ENCODE data around the gene ACVR1C.

Gene ACVR1C

DNA sequence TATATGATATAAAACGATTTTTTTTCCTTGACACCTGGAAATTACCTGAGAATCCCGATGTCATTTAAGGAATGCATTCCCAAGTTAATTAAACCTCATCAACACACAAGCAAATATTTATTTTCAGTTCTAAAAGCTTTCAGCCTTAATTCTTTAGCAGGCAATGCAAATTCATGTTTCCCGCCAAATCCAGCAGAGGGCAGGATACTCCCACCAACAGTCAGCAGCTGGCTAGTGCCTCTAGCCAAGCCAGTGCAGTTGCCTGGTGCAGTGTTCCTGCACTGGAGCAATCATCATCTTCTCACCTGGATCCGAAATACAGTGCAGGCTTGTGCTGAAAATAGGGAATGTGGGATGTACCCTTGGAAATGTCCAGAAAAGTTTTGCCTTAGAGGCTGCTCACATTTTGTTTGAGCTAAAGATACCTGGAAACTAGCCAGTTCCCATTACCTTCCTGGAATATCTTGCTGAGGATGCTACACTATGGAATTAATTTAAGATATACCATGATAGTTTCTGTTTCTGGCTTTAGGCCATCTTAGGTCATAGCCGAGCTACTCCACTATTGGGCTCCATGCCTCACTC is 136.4 kb downstream of the ACVR1C start:
- DNase-seq, result peak; percentile 66

DNA sequence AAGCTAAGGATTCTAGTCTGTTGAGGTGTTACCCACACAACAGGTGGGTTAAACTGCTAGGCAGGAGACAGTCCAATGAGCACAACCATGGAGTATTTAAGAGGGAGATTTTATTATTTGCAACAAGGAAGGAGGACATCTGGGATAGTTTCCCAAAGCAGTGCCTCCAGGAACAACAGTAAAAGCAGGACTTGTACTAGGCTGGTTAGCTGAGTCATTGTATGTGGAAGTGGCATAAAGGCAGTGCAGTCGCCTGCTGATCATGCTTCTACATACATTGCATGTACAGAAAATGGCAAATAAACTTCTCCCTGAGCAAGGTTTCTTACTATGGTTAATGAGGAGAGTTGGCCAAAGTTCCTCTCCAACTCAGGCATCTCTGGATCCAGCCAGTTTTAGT is 138.7 kb downstream of the ACVR1C start:
- no peak for DNase-seq

DNA sequence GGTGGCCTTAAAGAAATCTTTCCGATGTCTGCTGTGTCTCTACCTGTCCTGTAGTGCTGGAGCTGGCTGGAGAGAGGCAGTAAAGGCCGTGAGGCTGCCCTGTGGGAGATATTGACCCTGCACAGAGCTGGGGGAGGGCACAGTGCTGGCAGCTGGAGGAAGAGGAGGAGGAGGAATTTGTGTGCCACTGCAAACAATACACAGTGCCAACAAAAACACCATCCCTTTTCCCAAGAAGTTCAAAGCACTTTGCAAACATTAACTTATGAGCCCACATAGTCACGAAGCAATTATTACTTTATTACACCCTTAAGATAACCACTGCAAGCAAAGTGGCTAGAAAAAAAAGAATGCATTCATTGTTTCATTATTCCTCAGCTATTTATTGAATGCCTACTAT is 139.8 kb downstream of the ACVR1C start:
- no peak for DNase-seq

DNA sequence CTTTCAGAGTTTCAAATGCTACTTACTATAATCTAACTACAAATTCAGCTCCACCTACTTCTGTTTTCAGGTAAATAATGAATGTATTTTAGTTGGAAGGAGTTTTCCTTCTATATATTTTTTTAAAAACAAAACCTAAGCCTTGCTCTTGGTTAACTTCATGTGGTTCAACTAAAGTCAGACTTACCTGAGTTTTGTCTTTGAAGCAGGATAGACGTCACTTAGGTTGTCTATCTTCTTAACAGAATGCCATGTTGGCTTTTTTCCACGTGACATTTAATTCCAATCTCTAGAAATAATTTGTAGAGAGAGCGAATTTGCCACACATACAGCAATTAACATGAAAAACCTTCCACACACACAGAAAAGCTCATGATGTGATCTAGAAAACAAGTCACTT is 140.9 kb downstream of the ACVR1C start:
- no peak for DNase-seq

DNA sequence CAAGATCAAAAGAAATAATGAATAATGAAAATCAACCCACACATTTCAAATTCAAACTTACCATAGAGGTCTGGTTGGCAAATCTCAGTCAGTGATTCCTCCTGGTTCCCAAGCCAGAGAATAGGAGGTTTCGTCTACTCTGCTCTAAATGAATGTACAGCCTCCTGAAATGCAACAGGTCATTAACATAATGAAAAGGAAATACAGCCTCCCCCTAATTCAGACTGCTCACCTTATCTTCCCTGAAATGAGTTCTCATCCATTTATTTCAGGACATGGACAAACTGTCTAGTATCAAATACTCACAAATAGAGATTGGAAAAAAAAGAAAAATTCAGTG is 141.4 kb downstream of the ACVR1C start:
- DNase-seq, result no peak

DNA sequence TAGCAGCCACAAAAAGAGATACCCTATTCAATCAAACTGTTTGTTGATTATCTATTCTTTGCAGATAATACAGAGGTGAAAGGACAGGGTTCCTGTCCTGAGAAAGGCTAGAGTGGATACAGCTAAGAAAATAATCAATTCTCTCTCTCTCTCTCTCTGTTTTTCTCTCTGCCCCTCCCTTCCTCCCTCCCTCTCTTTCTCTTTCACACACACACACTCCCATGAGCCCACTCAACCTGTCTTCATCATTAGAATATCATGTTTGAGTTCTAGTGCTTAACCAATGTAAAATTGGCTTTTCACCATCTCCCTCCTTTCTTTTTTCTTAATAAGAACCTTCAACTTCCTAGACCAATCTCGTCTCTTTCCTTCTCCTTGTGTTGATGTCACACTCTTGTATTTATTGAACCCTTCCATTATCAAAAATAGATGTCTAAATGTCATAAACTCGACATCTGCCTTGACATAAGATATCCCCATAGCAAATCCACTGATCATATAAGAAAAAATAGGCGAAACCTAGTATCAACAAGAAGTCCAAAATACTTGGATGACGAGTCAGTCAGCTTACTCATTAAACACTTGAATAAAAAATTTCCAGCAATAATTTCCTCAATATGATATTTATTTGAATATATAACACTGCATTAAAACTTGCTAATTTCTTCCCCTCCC is 141.9 kb downstream of the ACVR1C start:
- DNase-seq, result no peak

DNA sequence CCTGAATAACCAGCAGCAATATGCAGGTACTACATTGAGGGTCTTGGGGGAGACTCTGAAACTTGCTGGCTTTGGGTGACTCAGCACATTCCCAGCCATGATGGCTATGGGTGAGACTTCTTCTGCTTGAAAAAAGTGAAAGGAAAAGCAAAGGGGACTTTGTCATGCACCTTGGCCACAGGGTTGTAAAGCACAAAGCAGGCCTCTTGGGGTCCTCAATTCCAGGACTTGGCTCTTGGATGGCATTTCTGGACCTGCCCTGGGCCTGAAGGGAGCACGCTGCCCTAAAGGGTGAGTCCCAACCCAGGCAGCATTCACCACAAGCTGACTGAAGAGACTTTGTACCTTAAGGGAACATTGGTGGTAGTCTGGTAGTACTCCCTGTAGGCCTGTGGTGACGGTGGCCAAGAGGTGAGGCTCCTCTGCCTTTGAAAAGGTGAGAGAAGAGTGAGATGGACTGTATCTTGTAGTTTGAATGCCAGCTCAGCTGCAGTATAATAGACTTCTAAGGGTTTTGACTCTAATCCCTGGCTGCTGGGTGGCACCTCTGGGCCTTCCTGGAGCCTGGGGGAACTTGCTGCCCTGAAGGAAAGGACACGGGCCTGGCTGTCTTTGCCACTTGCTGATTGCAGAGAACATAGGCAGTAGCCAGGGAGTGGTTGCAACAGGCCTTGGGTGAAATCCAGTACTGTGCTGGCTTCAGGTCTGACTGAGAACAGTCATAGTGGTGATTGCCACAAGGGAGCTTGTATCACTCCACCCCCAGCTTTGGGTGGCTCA is 148.3 kb downstream of the ACVR1C start:
- DNase-seq, result peak; percentile 26

DNA sequence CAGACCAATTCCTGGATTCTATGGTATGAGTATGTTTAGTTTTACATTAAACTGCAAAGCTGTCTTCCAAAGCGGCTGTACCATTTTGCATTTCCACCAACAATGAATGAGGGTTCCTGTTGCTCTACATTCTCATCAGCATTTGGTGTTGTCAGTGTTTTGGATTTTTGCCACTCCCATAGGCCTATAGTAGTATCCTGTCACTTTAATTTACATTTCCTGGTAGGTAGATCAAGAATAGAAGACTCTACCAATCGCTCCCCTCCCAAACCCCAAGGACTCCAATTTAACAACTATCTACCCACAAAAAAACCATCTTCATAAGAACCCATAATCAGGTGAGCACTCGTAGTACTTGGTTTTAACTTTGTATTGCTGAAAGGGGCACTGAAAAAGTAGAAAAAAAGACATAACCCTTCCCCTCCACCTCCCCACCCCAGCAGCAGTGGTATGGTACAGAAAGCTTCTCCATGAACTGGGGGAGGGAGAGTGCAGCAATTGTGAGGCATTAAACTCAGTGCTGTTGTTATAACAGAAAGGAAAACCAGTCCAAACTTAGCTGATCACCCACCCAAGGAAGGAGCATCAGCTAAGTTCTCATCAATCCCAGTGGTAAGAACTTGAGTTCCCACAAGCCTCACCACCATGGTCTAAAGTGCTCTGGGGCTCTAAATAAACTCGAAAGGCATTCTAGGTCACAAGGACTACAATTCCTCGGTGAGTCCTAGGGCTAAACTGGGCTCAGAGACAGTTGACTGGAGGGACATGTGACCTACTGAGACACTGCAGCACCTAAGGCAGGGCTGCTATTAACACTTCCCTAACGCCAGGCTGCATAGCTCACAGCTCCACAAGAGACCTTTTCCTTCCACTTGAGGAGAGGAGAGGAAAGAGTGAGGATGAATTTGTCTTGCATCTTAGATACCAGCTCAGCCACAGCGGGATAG is 149.3 kb downstream of the ACVR1C start:
- no peak for DNase-seq

DNA sequence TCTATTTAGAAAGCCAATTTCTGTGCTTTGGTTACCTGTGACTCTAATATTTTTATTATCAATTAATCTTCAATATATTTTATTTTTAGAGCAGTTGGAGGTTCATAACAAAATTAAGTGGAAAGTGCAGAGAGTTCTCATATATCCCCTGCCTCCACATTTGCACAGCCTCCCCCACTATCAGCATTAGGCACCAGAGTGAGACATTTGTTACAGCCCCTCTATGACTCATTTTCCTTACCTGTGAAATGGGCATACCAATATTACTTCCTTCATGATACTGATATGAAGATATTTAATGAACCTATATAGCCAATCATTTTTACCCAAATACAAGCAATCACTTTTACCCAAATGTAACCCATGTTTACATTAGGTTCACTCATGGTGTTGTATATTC is 150.7 kb downstream of the ACVR1C start:
- DNase-seq, result peak; percentile 13

DNA sequence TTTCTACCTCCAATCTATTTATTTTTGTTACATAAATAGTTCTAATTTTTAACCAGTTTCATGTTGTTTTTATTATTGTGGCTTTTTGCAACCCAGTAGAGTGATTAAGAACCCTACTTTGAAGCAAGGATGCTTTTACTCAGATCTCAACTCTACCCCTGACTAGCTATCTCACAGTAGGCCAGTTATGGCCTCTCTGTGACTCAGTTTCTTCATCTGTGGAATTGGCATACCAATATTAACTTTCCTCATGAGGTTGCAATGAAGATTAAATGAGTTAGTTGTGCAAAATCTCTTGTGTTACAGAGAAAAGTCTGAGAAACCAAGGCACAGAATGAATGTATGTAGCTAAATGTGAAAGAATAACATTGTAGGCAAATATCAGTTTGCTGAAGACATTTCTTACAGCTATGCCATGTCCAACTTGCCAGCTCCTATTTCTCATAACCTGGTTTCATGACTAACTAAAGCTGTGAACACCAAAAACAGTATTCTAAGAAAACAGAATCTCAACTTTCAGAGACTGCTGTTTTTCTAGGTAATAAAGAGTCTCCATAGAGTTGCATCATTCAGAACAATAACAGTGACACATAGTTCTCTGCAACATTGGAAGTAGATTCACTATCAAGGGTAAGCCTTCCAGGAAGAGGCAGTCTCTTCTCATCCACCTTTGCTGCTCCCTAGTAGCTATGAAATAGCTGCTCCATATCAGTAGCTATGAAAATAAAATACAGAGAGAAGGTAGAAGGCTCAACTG is 151.5 kb downstream of the ACVR1C start:
- no peak for DNase-seq
